Endodermal cell (in vitro differentiated cells): ENCODE data around the gene NEUROG3. TPM values are rescaled to one million over a fixed set of nuclear protein-coding genes. Genes with fewer than 3 reads are reported as not detected.

Experiments used
- DNase-seq: peaks from one replicate; pipeline ENCODE4 v3.0.0-alpha.2; 2017
- H3K27ac ChIP-seq: 2 replicates; pipeline ENCODE4 v1.5.1; 2013; ENCODE audit warnings: mild to moderate bottlenecking, low read depth, low read length, moderate library complexity
- H3K27me3 ChIP-seq: 2 replicates; pipeline ENCODE4 v1.6.1; 2013; ENCODE audit warnings: mild to moderate bottlenecking, low read length, moderate library complexity; ENCODE audit not compliant: insufficient read depth, control insufficient read depth, poor library complexity, severe bottlenecking
- H3K36me3 ChIP-seq: 2 replicates; pipeline ENCODE4 v1.7.0; 2013; ENCODE audit warnings: mild to moderate bottlenecking, low read length, moderate library complexity; ENCODE audit not compliant: control insufficient read depth, insufficient read depth
- H3K4me1 ChIP-seq: one replicate; pipeline ENCODE4 v1.7.0; 2013; ENCODE audit warnings: low read length; ENCODE audit not compliant: control insufficient read depth, insufficient read depth
- H3K4me3 ChIP-seq: 2 replicates; pipeline ENCODE4 v1.5.1; 2013; ENCODE audit warnings: mild to moderate bottlenecking, low read length, moderate library complexity
- H3K9ac ChIP-seq: 2 replicates; pipeline ENCODE4 v1.6.1; 2013; ENCODE audit warnings: mild to moderate bottlenecking, low read length, moderate library complexity; ENCODE audit not compliant: poor library complexity, severe bottlenecking; ENCODE audit errors: extremely low read depth
- H3K9me3 ChIP-seq: 2 replicates; pipeline ENCODE4 v1.6.1; 2013; ENCODE audit warnings: mild to moderate bottlenecking, low read length, moderate library complexity; ENCODE audit not compliant: control insufficient read depth
- H3K27ac Mint-ChIP-seq: 2 replicates; pipeline ENCODE4 v1.8.0; 2020; ENCODE audit warnings: mixed read lengths
- H3K27me3 Mint-ChIP-seq: 2 replicates; pipeline ENCODE4 v1.8.0; 2021; ENCODE audit warnings: mild to moderate bottlenecking, mixed read lengths; ENCODE audit not compliant: insufficient read depth
- H3K36me3 Mint-ChIP-seq: 2 replicates; pipeline ENCODE4 v1.8.0; 2020; ENCODE audit warnings: low read depth, mixed read lengths
- H3K4me1 Mint-ChIP-seq: 2 replicates; pipeline ENCODE4 v1.8.0; 2020; ENCODE audit warnings: mixed read lengths
- H3K4me3 Mint-ChIP-seq: 2 replicates; pipeline ENCODE4 v1.8.0; 2020; ENCODE audit warnings: mild to moderate bottlenecking, moderate library complexity, mixed read lengths
- H3K9me3 Mint-ChIP-seq: 2 replicates; pipeline ENCODE4 v1.8.0; 2020; ENCODE audit warnings: mild to moderate bottlenecking, mixed read lengths
- WGBS, 2 experiments: methylation state at CpG; one replicate each; pipeline versions ENCODE4 v1.1.5 to v1.1.7; 2013; ENCODE audit warnings: missing lambda C conversion rate in 2 of 2, mixed read lengths in 1 of 2; ENCODE audit not compliant: insufficient coverage in 1 of 2, insufficient read length in 1 of 2; 5-methylcytosine and 5-hydroxymethylcytosine counted together
- total RNA-seq, 2 donors: library from RNA; stranded (reverse); fragmentation: NEBNext Ultra II Directional in 1 of 2; extraction: Animal tissue kit (Norgen Biotek cat#: 25700) in 1 of 2; gene quantifications; 2 replicates in 1 of 2; 3 replicates in 1 of 2; pipeline ENCODE4 v1.2.1, GENCODE V29; 2021
- TF ChIP-seq, protein P1 (sequence below): fragments of 200-600 bp; sonication (generic); conservative IDR thresholded peaks from 2 replicates; pipeline ENCODE4 v1.5.0; 2021; ENCODE audit warnings: antibody characterized with exemption, mild to moderate bottlenecking

The NEUROG3 gene
- total RNA-seq, 2 donors from 2014 or later = not detected

- Mint-ChIP-seq H3K9me3 (no peaks in the 10 kb centered on the region), H3K27me3 (peaks cover 71% of the 10 kb centered on the region), H3K36me3 (no peaks in the 10 kb centered on the region), H3K4me1 (no peaks in the 10 kb centered on the region), H3K27ac (no peak overlapping the region), H3K4me3 (no peak overlapping the region)
- WGBS, 2 experiments = 83 to 100% methylated on average over 1 to 2 of the region's 2 CpGs
- Histone ChIP-seq H3K9me3 (no peaks in the 10 kb centered on the region), H3K4me1 (no peaks in the 10 kb centered on the region), H3K4me3 (no peak overlapping the region), H3K27ac (no peak overlapping the region), H3K27me3 (peaks cover 36% of the 10 kb centered on the region), H3K36me3 (no peaks in the 10 kb centered on the region), H3K9ac (no peak overlapping the region)
- DNase-seq = no peak
- TF ChIP-seq, protein P1, sequence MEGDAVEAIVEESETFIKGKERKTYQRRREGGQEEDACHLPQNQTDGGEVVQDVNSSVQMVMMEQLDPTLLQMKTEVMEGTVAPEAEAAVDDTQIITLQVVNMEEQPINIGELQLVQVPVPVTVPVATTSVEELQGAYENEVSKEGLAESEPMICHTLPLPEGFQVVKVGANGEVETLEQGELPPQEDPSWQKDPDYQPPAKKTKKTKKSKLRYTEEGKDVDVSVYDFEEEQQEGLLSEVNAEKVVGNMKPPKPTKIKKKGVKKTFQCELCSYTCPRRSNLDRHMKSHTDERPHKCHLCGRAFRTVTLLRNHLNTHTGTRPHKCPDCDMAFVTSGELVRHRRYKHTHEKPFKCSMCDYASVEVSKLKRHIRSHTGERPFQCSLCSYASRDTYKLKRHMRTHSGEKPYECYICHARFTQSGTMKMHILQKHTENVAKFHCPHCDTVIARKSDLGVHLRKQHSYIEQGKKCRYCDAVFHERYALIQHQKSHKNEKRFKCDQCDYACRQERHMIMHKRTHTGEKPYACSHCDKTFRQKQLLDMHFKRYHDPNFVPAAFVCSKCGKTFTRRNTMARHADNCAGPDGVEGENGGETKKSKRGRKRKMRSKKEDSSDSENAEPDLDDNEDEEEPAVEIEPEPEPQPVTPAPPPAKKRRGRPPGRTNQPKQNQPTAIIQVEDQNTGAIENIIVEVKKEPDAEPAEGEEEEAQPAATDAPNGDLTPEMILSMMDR = no peak
Measured at GRCh38 chr10:69558559-69558958, 14.7 kb downstream of the NEUROG3 start.

- Mint-ChIP-seq H3K9me3 (peaks cover 19% of the 10 kb centered on the region), H3K4me1 (no peaks in the 10 kb centered on the region), H3K36me3 (no peaks in the 10 kb centered on the region), H3K27ac (no peak overlapping the region), H3K4me3 (no peak overlapping the region), H3K27me3 (peaks cover 65% of the 10 kb centered on the region)
- Histone ChIP-seq H3K4me3 (no peak overlapping the region), H3K4me1 (no peaks in the 10 kb centered on the region), H3K27me3 (peaks cover 12% of the 10 kb centered on the region), H3K9ac (no peak overlapping the region), H3K27ac (no peak overlapping the region), H3K36me3 (no peaks in the 10 kb centered on the region), H3K9me3 (peaks cover 12% of the 10 kb centered on the region)
- TF ChIP-seq, protein P1 = no peak
- 71% methylated on average over 5 of the region's 6 CpGs; no CpG with 5 or more reads in 1 of the 2 experiments for WGBS, 2 experiments
- DNase-seq = no peak
Measured at GRCh38 chr10:69554611-69555010, 18.6 kb downstream of the NEUROG3 start.

- TF ChIP-seq, protein P1 = no peak
- Mint-ChIP-seq H3K27ac (no peak overlapping the region), H3K9me3 (peaks cover 30% of the 10 kb centered on the region), H3K4me1 (no peaks in the 10 kb centered on the region), H3K27me3 (peaks cover 61% of the 10 kb centered on the region), H3K4me3 (no peak overlapping the region), H3K36me3 (no peaks in the 10 kb centered on the region)
- 80 to 83% methylated on average over 2 to 4 of the region's 4 CpGs for WGBS, 2 experiments
- Histone ChIP-seq H3K36me3 (no peaks in the 10 kb centered on the region), H3K27me3 (peaks cover 12% of the 10 kb centered on the region), H3K4me3 (no peak overlapping the region), H3K9me3 (peaks cover 23% of the 10 kb centered on the region), H3K9ac (no peak overlapping the region), H3K4me1 (no peaks in the 10 kb centered on the region), H3K27ac (no peak overlapping the region)
- DNase-seq = no peak
Measured at GRCh38 chr10:69553328-69553727, 19.9 kb downstream of the NEUROG3 start.
